WTC11 (cell line): ENCODE data around the gene CNKSR3. TPM values are rescaled to one million over a fixed set of nuclear protein-coding genes. Genes with fewer than 3 reads are reported as not detected.

Experiments
- ATAC-seq: fragments of 200-7000 bp; cut with Tn5 transposase; 2 replicates; pipeline ENCODE4 v1.10.0; 2021; ENCODE audit warnings: mild to moderate bottlenecking, moderate library complexity
- CTCF ChIA-PET: fragments of 300-600 bp; sonication (Branson Sonifier 250); formaldehyde crosslinking; loops from one replicate; lab custom pipeline; 2021; ENCODE audit warnings: antibody characterized with exemption; lab: Charles Lee
- POLR2A ChIA-PET: fragments of 350-600 bp; sonication (Branson Sonifier 250); formaldehyde crosslinking; loops from one replicate; lab custom pipeline; 2021; ENCODE audit warnings: antibody characterized with exemption; lab: Charles Lee
- DNase-seq: peaks from one replicate; pipeline ENCODE4 v3.0.0; 2021; ENCODE audit warnings: low spot score
- H3K27ac Mint-ChIP-seq: 2 replicates; pipeline ENCODE4 v1.8.0; 2021; ENCODE audit warnings: mixed read lengths
- H3K27me3 Mint-ChIP-seq: 2 replicates; pipeline ENCODE4 v1.8.0; 2021; ENCODE audit warnings: low read depth, mild to moderate bottlenecking, moderate library complexity, mixed read lengths
- H3K36me3 Mint-ChIP-seq: 2 replicates; pipeline ENCODE4 v1.8.0; 2021; ENCODE audit warnings: mixed read lengths
- H3K4me1 Mint-ChIP-seq: 2 replicates; pipeline ENCODE4 v1.8.0; 2022; ENCODE audit warnings: mixed read lengths
- H3K4me3 Mint-ChIP-seq: 2 replicates; pipeline ENCODE4 v1.8.0; 2021; ENCODE audit warnings: mild to moderate bottlenecking, moderate library complexity, mixed read lengths
- H3K9me3 Mint-ChIP-seq: 2 replicates; pipeline ENCODE4 v1.8.0; 2021; ENCODE audit warnings: mixed read lengths
- ELF4 ChIP-seq: sonication (generic); formaldehyde crosslinking; IDR thresholded peaks from 2 replicates; pipeline ENCODE4 v1.8.1; 2022; ENCODE audit warnings: low read depth, mild to moderate bottlenecking, moderate library complexity, missing genetic modification reagents
- HMGA2 ChIP-seq: fragments of 250-450 bp; sonication (Bioruptor Pico); IDR thresholded peaks from 2 replicates; pipeline ENCODE4 v1.4.0; 2021; ENCODE audit warnings: mild to moderate bottlenecking, moderate library complexity
- MXD4 ChIP-seq: fragments of 250-450 bp; sonication (Bioruptor Pico); IDR thresholded peaks from 2 replicates; pipeline ENCODE4 v1.8.0; 2021; ENCODE audit warnings: mild to moderate bottlenecking, moderate library complexity, borderline replicate concordance
- NR1H2 ChIP-seq: sonication (generic); formaldehyde crosslinking; IDR thresholded peaks from 2 replicates; pipeline ENCODE4 v1.9.0; 2021; ENCODE audit warnings: mild to moderate bottlenecking, moderate library complexity, missing genetic modification reagents
- NR3C1 ChIP-seq: sonication (generic); formaldehyde crosslinking; conservative IDR thresholded peaks from 2 replicates; pipeline ENCODE4 v1.8.1; 2023; ENCODE audit warnings: low read depth, mild to moderate bottlenecking, missing genetic modification reagents
- ZNF121 ChIP-seq: sonication (generic); formaldehyde crosslinking; IDR thresholded peaks from 2 replicates; pipeline ENCODE4 v1.8.0; 2023; ENCODE audit warnings: missing genetic modification reagents
- ZNF263 ChIP-seq: sonication (generic); formaldehyde crosslinking; IDR thresholded peaks from 2 replicates; pipeline ENCODE4 v1.8.1; 2022; ENCODE audit warnings: low read depth, mild to moderate bottlenecking, moderate library complexity, missing genetic modification reagents
- total RNA-seq: library from RNA; stranded (reverse); gene quantifications from 3 replicates; pipeline ENCODE4 v1.2.3, GENCODE V29; 2021
- TF ChIP-seq, protein P1 (sequence below): sonication (generic); formaldehyde crosslinking; IDR thresholded peaks from 2 replicates; pipeline ENCODE4 v1.8.0; 2022; ENCODE audit warnings: mild to moderate bottlenecking, missing genetic modification reagents
- TF ChIP-seq, protein P2 (sequence below): sonication (generic); formaldehyde crosslinking; IDR thresholded peaks from 2 replicates; pipeline ENCODE4 v1.8.0; 2022; ENCODE audit warnings: mild to moderate bottlenecking, missing genetic modification reagents
- TF ChIP-seq, protein P3 (sequence below): fragments of 200-600 bp; IDR thresholded peaks from 2 replicates; pipeline ENCODE4 v1.8.0; 2022; ENCODE audit warnings: antibody characterized with exemption
- TF ChIP-seq, protein P4 (sequence below): fragments of 250-450 bp; sonication (Bioruptor Pico); conservative IDR thresholded peaks from 2 replicates; pipeline ENCODE4 v1.9.0; 2021; ENCODE audit warnings: mild to moderate bottlenecking
- TF ChIP-seq, protein P5 (sequence below): fragments of 250-450 bp; sonication (Bioruptor Pico); IDR thresholded peaks from 2 replicates; pipeline ENCODE4 v1.8.0; 2021; ENCODE audit warnings: mild to moderate bottlenecking
- TF ChIP-seq, protein P6 (sequence below): sonication (generic); formaldehyde crosslinking; IDR thresholded peaks from 2 replicates; pipeline ENCODE4 v1.8.0; 2022; ENCODE audit warnings: missing genetic modification reagents

CNKSR3 gene
- total RNA-seq, 1 experiment from 2014 or later = 5.7 TPM

DNA sequence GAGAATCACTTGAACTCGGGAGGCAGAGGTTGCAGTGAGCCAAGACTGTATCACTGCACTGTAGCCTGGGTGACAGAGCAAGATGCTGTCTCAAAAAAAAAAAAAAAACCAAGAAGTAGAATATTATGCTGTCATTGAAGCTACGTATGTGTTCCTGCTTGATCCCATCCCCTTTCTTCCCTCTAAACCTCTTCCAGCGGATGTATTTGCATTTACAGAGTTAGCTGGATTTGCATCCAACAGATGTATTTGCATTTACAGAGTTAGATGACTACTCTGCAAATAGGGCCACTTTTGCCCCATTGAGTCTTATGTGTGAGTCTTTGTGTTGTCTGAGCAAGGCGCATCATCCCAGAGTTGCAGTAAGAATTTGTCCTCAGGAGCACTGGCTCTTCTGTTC is 128.9 kb downstream of the CNKSR3 start:
- Mint-ChIP-seq H3K36me3 (no peaks in the 10 kb centered on the region), H3K4me3 (no peak overlapping the region), H3K9me3 (peaks cover 7% of the 10 kb centered on the region; the same call in 1 of the 2 replicates), H3K27me3 (no peaks in the 10 kb centered on the region), H3K27ac (no peak overlapping the region), H3K4me1 (peaks cover 16% of the 10 kb centered on the region)
- ChIA-PET POLR2A (interaction anchor here (0.6 kb wide), 1 partner anchor 28 kb away, joined by 4 read pairs; no protein-coding TSS in a partner anchor), CTCF (no interaction called here)
- TF ChIP-seq ELF4 (CRISPR knock-in tag) (no peak), MXD4 (CRISPR knock-in tag) (no peak)
- ATAC-seq = peak; percentile 39; the same call in 1 of the 2 replicates
- DNase-seq = no peak

DNA sequence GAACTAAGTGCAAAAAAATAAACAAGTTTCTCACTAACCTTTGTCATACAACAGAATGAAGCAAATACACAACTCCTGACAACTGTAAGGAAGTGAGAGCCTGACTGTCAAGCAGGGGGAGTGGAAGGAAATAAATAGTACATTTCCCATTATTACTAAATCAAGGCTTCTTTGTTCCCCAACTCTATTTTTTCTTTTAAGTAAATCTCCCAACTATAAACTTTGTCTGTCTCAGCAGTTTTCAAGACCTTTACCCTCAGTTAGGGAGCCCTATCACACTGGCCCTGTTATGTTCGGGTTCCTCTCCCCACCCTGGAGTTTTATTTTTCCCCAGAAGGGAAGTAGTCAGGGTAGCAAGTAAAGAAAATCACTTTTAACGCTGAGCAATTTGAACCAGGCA is 129.7 kb downstream of the CNKSR3 start:
- Mint-ChIP-seq H3K4me1 (peaks cover 16% of the 10 kb centered on the region), H3K36me3 (no peaks in the 10 kb centered on the region), H3K27me3 (no peaks in the 10 kb centered on the region), H3K9me3 (peaks cover 7% of the 10 kb centered on the region; the same call in 1 of the 2 replicates), H3K27ac (no peak overlapping the region), H3K4me3 (no peak overlapping the region)
- ChIA-PET CTCF (no interaction called here), POLR2A (no interaction called here)
- TF ChIP-seq ZNF121 (no peak), MXD4 (CRISPR knock-in tag) (no peak), HMGA2 (CRISPR knock-in tag) (no peak), NR1H2 (CRISPR knock-in tag) (no peak)
- TF ChIP-seq, protein P1, sequence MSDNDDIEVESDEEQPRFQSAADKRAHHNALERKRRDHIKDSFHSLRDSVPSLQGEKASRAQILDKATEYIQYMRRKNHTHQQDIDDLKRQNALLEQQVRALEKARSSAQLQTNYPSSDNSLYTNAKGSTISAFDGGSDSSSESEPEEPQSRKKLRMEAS = no peak
- TF ChIP-seq, protein P2, sequence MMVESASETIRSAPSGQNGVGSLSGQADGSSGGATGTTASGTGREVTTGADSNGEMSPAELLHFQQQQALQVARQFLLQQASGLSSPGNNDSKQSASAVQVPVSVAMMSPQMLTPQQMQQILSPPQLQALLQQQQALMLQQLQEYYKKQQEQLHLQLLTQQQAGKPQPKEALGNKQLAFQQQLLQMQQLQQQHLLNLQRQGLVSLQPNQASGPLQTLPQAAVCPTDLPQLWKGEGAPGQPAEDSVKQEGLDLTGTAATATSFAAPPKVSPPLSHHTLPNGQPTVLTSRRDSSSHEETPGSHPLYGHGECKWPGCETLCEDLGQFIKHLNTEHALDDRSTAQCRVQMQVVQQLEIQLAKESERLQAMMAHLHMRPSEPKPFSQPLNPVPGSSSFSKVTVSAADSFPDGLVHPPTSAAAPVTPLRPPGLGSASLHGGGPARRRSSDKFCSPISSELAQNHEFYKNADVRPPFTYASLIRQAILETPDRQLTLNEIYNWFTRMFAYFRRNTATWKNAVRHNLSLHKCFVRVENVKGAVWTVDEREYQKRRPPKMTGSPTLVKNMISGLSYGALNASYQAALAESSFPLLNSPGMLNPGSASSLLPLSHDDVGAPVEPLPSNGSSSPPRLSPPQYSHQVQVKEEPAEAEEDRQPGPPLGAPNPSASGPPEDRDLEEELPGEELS (CRISPR knock-in tag) = no peak
- TF ChIP-seq, protein P3, sequence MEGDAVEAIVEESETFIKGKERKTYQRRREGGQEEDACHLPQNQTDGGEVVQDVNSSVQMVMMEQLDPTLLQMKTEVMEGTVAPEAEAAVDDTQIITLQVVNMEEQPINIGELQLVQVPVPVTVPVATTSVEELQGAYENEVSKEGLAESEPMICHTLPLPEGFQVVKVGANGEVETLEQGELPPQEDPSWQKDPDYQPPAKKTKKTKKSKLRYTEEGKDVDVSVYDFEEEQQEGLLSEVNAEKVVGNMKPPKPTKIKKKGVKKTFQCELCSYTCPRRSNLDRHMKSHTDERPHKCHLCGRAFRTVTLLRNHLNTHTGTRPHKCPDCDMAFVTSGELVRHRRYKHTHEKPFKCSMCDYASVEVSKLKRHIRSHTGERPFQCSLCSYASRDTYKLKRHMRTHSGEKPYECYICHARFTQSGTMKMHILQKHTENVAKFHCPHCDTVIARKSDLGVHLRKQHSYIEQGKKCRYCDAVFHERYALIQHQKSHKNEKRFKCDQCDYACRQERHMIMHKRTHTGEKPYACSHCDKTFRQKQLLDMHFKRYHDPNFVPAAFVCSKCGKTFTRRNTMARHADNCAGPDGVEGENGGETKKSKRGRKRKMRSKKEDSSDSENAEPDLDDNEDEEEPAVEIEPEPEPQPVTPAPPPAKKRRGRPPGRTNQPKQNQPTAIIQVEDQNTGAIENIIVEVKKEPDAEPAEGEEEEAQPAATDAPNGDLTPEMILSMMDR = no peak
- TF ChIP-seq, protein P4, sequence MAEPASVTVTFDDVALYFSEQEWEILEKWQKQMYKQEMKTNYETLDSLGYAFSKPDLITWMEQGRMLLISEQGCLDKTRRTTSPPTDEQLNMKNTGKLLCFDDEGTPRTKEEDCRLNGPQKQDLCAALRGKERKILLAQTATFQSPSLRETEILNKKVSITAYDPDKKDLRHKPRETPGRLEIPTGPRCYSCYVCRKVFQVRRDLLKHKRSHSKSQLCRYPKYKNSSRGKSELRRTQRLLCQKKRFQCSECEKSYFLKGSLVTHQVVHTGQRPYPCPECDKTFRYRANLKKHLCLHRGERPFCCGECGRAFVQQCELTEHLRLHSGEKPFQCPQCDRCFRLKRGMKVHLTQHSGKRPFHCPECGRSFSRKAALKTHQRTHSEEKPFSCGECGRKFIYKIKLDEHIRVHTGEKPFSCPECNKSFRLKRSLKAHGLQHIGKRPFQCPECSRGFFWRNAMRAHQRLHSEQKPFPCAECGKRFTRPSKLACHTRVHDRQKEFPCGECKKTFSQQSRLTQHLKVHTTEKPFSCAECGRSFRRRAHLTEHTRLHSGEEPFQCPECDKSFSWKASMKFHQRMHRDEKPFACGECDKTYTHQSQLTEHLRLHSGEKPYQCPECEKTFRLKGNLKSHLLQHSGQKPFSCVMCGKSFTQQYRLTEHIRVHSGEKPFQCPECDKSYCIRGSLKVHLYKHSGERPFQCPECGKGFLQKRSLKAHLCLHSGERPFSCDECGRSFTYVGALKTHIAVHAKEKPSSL = no peak
- no peak for ATAC-seq
- DNase-seq = no peak

DNA sequence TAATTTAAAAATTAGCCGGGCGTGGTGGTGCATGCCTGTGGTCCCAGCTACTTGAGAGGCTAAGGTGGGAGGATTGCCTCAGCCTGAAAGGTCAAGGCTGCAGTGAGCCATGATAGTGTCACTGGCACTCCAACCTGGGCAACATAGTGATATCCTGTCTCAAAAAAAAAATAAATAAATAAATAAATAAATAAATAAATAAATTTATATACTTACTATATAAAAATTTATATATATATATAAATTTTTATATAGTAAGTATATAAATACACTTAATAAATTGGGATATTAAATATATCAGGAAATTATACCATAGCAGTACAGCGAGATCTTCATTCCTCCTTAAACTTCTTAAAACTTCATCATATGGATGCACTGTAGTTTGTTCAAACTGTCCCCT is 130.9 kb downstream of the CNKSR3 start:
- TF ChIP-seq HMGA2 (CRISPR knock-in tag) = peak; percentile 75; the same call in 1 of the 2 replicates
- TF ChIP-seq, protein P5, sequence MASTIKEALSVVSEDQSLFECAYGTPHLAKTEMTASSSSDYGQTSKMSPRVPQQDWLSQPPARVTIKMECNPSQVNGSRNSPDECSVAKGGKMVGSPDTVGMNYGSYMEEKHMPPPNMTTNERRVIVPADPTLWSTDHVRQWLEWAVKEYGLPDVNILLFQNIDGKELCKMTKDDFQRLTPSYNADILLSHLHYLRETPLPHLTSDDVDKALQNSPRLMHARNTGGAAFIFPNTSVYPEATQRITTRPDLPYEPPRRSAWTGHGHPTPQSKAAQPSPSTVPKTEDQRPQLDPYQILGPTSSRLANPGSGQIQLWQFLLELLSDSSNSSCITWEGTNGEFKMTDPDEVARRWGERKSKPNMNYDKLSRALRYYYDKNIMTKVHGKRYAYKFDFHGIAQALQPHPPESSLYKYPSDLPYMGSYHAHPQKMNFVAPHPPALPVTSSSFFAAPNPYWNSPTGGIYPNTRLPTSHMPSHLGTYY (CRISPR knock-in tag) = no peak
- TF ChIP-seq, all 79 proteins: peak for 1
- Mint-ChIP-seq H3K27ac (no peak overlapping the region), H3K4me1 (peaks cover 16% of the 10 kb centered on the region), H3K27me3 (no peaks in the 10 kb centered on the region), H3K9me3 (peaks cover 8% of the 10 kb centered on the region), H3K36me3 (no peaks in the 10 kb centered on the region), H3K4me3 (no peak overlapping the region)
- ATAC-seq (no peak), DNase-seq (no peak)
- ChIA-PET CTCF (interaction anchor here (0.6 kb wide), 1 partner anchor 88 kb away, joined by 6 read pairs; no protein-coding TSS in a partner anchor), POLR2A (no interaction called here)

DNA sequence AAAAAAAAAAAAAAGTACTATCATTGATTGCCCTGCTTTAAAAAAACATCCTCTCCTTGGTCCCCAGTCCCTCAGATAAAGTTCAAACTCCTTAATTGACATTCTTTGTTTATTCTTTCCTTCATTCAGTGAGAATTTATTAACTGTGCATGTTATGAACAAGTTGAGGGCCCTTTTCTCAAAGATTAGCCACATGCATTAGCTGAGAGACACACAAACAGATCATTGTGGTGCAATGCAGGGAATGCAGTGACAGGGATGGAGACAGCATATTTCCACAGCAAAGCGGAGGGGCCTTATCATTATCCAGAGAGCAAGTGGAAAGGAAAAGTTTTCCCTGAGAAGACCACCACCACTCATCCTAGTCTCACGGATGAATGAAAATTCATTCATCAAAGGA is 132.0 kb downstream of the CNKSR3 start:
- H3K4me3 Mint-ChIP-seq = no peak overlapping the region
- H3K9me3 Mint-ChIP-seq = peaks cover 18% of the 10 kb centered on the region
- H3K36me3 Mint-ChIP-seq = no peaks in the 10 kb centered on the region
- H3K4me1 Mint-ChIP-seq = peaks cover 16% of the 10 kb centered on the region
- H3K27ac Mint-ChIP-seq = no peak overlapping the region
- CTCF ChIA-PET = interaction anchor here (0.6 kb wide), 1 partner anchor 79 kb away, joined by 5 read pairs; no protein-coding TSS in a partner anchor
- POLR2A ChIA-PET = no interaction called here
- ATAC-seq (no peak), DNase-seq (no peak)
- no peaks in the 10 kb centered on the region for H3K27me3 Mint-ChIP-seq
- no peak for TF ChIP-seq ZNF263 (CRISPR knock-in tag)
- no peak for TF ChIP-seq NR3C1 (CRISPR knock-in tag)
- TF ChIP-seq, protein P2 (CRISPR knock-in tag) = no peak
- TF ChIP-seq, protein P6, sequence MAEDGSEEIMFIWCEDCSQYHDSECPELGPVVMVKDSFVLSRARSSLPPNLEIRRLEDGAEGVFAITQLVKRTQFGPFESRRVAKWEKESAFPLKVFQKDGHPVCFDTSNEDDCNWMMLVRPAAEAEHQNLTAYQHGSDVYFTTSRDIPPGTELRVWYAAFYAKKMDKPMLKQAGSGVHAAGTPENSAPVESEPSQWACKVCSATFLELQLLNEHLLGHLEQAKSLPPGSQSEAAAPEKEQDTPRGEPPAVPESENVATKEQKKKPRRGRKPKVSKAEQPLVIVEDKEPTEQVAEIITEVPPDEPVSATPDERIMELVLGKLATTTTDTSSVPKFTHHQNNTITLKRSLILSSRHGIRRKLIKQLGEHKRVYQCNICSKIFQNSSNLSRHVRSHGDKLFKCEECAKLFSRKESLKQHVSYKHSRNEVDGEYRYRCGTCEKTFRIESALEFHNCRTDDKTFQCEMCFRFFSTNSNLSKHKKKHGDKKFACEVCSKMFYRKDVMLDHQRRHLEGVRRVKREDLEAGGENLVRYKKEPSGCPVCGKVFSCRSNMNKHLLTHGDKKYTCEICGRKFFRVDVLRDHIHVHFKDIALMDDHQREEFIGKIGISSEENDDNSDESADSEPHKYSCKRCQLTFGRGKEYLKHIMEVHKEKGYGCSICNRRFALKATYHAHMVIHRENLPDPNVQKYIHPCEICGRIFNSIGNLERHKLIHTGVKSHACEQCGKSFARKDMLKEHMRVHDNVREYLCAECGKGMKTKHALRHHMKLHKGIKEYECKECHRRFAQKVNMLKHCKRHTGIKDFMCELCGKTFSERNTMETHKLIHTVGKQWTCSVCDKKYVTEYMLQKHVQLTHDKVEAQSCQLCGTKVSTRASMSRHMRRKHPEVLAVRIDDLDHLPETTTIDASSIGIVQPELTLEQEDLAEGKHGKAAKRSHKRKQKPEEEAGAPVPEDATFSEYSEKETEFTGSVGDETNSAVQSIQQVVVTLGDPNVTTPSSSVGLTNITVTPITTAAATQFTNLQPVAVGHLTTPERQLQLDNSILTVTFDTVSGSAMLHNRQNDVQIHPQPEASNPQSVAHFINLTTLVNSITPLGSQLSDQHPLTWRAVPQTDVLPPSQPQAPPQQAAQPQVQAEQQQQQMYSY (CRISPR knock-in tag) = no peak
